H7 (cell line): ENCODE data around the gene TBC1D16. TPM values are rescaled to one million over a fixed set of nuclear protein-coding genes. Genes with fewer than 3 reads are reported as not detected.

ENCODE experiments used
- DNase-seq: peaks from one replicate; pipeline ENCODE4 v3.0.0; 2012
- H3K27me3 ChIP-seq: 2 replicates; pipeline ENCODE4 v1.6.0; 2011; ENCODE audit warnings: mild to moderate bottlenecking, low read length; ENCODE audit not compliant: control insufficient read depth, insufficient read depth
- H3K36me3 ChIP-seq: replicated peaks from 2 replicates; pipeline ENCODE4 v1.5.1; 2011; ENCODE audit warnings: low read length; ENCODE audit not compliant: control insufficient read depth, insufficient read depth
- H3K4me3 ChIP-seq: 2 replicates; pipeline ENCODE4 v1.5.1; 2011; ENCODE audit warnings: low read depth, mild to moderate bottlenecking, control low read depth, low read length, moderate library complexity; ENCODE audit not compliant: insufficient read depth
- total RNA-seq: library from RNA; depleted of rRNA; stranded (reverse); fragments of >200 nt; shearing (Covaris generic); gene quantifications from 2 replicates; pipeline ENCODE4 v1.2.3, GENCODE V29; 2014

TBC1D16 gene
- total RNA-seq, 1 experiment from 2014 or later: 95.8 TPM

DNA sequence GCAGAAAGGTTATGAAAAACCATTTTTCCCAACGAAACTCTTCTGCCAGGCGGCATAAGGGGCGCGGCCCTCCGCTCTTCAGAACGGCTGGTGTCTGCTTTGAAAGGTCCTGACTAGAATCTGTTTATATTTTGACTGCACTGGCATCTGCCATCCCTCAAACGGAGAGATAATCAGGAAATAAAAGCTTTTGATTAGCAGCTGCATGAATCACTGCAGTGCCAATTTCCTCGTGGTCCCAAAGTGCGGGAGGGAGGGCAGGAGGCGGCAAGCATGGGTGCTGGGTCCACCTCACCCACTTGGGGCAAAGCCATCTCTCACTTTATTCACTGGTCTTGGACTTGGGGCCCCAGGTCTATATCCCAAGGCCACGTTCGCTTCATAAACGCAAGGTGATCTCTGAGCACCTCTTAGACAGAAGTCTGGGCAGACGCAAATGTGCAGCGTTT is 49.7 kb downstream of the TBC1D16 start:
- no peak for DNase-seq
- no peak overlapping the region for H3K4me3 ChIP-seq
- no peaks in the 10 kb centered on the region for H3K27me3 ChIP-seq
- no peaks in the 10 kb centered on the region; the same call in 1 of the 2 replicates for H3K36me3 ChIP-seq

DNA sequence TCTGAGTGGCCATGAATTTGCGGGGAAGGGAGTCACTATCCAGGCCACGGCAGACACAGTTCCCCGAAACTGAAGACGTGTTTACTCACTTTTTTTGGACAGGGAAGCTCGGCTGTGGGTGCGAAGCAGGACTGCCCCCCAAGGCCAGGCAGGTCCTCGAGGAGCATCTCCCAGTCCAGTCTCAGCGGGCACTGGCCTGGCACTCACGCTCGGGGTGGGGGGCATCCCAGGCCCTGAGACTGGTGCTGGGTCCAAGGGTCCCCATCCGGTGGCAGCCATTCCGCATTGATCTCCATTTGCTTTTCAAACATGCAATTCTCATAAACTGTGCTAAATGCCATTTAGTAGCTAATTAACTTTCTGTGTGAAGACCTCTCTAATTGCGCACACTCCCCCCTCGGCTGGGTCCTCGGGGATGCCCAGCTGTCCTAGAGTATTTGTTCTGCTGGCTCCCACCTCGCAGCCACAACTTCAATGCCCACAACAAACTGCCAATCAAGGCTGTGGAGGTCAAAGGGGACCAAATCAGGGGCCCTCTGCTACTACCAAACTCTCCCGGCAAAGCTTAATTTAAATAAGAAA is 50.2 kb downstream of the TBC1D16 start:
- Histone ChIP-seq H3K27me3 (no peaks in the 10 kb centered on the region), H3K36me3 (no peaks in the 10 kb centered on the region; the same call in 1 of the 2 replicates), H3K4me3 (no peak overlapping the region)
- peak; percentile 26 for DNase-seq

DNA sequence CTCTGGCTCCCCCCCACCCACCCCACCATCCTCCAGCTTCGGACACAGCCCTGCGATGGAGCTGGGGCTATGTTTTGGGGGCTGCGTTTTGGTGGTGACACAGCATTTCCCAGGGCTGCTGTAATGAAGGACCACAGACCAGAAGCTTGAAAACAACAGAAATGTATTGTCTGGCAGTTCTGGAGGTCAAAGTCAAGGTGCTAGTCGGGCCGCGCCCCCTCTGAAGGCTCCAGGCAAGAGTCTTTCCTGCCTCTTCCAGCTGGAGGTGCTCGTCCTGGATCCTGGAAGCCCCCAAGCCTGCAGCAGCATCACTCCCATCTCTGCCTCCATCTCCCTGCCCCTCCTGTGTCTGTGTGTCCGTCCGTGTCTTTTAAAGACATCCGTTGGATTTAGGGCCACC is 50.8 kb downstream of the TBC1D16 start:
- Histone ChIP-seq H3K36me3 (no peaks in the 10 kb centered on the region; the same call in 1 of the 2 replicates), H3K4me3 (no peak overlapping the region), H3K27me3 (no peaks in the 10 kb centered on the region)
- peak; percentile 46 for DNase-seq

DNA sequence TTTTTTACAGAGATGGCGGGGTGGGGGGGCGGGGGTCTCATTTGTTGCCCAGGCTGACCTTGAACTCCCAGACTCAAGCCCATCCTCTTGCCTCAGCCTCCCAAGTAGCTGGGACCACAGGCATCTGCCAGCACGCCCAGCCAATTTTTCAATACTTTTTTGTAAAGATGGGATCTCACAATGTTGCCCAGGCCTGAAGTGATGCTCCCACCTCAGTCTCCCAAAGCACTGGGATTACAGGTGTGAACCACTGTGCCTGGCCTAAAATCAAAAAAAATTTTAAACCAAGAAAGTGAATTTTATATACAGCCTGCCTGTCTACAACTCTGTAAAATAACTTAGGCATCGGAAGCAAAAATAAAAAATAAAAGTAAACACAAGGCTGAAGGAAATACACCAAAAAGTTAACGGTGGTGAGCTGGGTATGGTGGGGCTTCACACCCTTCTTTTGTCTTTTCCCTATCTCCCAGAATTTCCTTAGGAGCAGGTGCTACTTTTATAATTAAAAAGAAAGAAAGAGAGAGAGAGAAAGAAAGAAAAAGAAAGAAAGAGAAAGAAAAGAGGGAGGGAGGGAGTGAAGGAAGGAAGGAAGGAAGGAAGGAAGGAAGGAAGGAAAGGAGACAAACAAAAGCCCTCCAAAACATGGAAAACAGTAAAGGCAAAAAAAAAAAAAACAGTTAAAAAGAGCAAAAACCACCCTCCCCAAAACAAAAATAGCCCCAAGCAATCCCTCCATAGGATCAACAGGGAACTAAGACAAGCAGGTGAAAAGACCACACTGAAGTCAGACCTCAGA is 51.4 kb downstream of the TBC1D16 start:
- no peak for DNase-seq
- no peak overlapping the region for H3K4me3 ChIP-seq

DNA sequence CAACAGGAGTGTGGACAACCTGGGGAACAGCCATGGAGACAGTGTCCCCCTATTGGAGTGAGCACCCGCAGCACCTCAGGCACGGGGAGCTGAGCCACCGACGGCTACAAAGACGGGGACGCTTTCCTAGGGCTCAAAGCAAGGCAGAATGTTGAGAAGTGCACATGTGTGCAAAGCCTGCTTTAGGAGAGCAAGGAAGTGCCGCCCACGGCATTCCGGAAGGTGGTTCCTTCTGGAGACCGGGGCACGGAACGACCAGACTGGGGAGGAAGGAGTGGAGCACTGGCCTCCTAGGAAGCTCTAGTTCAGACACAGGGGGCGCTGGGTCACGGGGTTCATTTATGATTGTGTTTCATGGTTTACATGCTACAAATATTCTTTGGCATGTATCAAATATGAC is 52.2 kb downstream of the TBC1D16 start:
- no peaks in the 10 kb centered on the region for H3K27me3 ChIP-seq
- H3K36me3 ChIP-seq: no peaks in the 10 kb centered on the region; the same call in 1 of the 2 replicates
- peak; percentile 29 for DNase-seq
- H3K4me3 ChIP-seq: no peak overlapping the region

More for the DNA sequence above, 51.4 kb downstream of the TBC1D16 start:
- Histone ChIP-seq H3K36me3 (no peaks in the 10 kb centered on the region; the same call in 1 of the 2 replicates), H3K27me3 (no peaks in the 10 kb centered on the region)

DNA sequence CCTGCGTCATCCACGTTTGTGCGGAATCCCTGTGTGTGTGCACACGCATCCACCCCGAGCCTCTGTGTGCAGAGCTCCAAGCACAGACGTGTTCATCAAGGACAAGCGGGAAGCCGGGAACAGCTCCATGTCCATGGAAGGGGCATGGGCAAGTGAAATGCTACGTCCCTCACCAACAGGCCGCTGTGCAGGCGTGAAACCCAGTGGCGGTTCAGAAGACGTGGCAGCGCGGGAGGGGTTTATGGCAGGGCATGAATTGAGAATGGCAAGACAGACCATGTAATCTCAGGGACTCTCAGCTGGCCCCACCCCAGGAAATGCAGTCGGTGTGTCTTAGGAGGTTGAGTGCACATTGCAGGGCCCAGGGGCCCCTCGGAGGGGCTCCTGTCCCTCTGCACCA is 52.7 kb downstream of the TBC1D16 start:
- Histone ChIP-seq H3K4me3 (no peak overlapping the region), H3K36me3 (no peaks in the 10 kb centered on the region; the same call in 1 of the 2 replicates), H3K27me3 (no peaks in the 10 kb centered on the region)
- DNase-seq: no peak

DNA sequence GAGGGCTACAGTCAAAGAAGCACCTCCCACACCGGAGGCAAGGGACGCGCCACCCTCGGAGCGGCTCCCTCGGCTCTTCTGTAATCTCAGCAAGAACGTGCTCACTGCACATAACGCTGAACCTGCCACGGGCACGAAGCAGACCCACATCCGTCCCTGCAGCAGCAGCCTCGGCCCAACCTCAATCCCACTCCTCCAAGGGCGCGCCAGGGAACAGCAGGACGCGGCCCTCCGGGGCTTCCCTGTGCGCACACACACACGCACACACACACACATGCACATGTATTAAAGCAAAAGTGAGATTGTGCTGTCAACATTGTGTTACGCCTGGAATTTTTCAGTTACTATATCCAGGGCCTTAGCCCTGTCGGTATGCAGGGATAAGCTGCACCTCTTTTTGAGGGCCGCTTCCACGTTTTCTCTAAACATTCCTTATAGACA is 54.0 kb downstream of the TBC1D16 start:
- DNase-seq: peak; percentile 34
- H3K36me3 ChIP-seq: no peaks in the 10 kb centered on the region
- H3K27me3 ChIP-seq: no peaks in the 10 kb centered on the region
- no peak overlapping the region for H3K4me3 ChIP-seq

DNA sequence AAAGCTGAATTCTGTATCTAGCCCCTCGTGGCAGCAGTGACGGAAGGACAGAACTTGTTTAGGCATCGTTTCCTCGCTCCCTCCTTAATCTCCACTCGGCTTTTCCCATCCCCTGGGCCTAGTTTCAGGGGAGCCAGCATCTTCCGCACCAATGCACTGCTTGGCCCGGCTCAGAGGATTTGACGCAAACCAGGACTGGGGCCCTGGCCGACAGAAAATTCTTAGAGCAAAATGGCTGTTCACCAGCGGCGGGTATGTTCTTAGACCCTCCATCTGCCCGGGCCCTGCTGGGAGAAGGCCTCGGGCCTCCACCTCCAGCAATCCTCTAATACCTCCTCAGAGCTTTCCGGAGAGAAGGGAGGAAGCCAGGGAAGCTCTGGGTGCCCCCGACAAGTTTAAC is 54.6 kb downstream of the TBC1D16 start:
- Histone ChIP-seq H3K36me3 (no peaks in the 10 kb centered on the region), H3K4me3 (no peak overlapping the region), H3K27me3 (no peaks in the 10 kb centered on the region)
- peak; percentile 21 for DNase-seq

DNA sequence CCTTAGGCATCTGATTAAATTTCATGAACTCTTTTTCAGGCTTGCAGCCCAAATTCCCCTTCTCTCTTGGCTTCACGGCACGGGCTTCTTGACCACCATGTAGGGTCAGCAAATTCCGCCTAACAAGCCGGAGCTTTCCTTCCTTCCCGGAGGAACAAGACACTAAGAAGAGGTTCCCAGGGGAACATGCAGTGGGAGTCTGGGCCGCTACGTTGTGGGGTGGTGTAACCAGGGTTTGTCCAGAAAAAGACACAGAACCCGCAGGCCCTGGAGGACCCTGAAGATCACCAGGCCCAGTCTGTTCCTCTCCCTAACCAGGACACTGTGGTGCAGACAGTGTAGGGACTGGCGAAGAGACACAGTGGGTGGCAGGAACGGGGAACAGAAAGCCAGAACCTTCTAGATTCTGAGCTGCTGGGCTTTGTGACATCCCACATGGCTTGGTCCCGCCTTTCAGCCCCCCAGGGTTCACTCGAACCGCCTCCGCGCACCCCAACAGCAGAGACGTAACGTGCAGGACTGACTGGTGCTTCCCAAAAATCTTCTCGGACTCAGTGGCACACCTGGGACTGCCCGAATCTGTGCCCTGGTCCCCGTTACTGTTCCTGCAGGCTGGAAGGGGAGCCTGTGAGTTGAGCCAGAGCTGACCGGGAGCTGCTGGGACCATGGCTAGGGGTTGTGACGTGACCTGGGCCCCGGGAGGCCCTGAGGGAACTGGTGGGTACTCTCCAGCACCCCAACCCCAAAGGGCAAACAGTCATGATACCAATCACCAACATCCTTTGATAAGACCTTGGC is 55.2 kb downstream of the TBC1D16 start:
- H3K36me3 ChIP-seq: no peaks in the 10 kb centered on the region
- H3K27me3 ChIP-seq: no peaks in the 10 kb centered on the region
- H3K4me3 ChIP-seq: no peak overlapping the region
- DNase-seq: no peak

DNA sequence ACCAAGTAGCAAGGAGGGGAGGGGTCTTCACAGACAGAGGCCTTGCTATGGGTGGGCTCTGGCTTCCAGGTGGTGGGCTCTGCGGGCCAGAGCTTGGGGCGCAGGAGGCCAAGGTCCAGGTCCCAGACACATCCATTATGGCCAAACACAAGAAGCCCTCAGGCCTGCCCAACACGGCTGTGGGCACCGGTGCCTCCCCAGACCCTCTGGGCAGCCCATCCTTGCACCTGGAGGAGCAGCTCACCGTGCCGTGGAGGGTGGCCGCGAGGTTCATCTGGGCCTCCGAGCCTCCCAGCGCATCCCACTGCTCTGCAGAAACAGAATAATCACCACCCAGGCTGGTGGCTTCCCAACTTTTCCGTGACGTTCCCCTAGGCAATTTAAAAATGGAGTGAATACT is 55.9 kb downstream of the TBC1D16 start:
- H3K4me3 ChIP-seq: no peak overlapping the region
- no peaks in the 10 kb centered on the region for H3K27me3 ChIP-seq
- H3K36me3 ChIP-seq: no peaks in the 10 kb centered on the region
- no peak for DNase-seq

DNA sequence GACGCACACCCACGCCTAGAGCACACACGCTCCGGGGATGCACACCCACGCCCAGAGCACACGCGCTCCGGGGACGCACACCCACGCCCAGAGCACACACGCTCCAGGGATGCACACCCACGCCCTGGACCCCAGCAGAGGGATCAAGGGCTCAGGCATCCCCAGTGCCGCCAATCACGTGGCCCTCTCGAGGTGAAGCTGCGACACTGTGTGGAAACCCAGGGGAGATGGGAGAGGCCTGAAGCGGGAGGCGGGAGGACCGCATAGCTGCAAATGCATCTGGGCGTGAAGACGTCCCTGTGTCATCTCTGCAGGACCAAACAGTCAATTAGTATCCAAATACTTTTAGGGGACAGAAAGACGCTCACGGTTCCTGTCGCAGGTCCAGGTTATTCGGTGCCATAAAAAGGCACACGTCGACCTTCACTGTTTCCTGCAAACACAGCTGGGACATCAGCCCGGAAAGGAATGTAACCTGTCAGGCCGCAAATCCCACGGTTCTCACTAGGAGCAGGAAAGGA is 56.4 kb downstream of the TBC1D16 start:
- no peak overlapping the region for H3K4me3 ChIP-seq
- H3K27me3 ChIP-seq: no peaks in the 10 kb centered on the region
- peak; percentile 30 for DNase-seq
- no peaks in the 10 kb centered on the region for H3K36me3 ChIP-seq

DNA sequence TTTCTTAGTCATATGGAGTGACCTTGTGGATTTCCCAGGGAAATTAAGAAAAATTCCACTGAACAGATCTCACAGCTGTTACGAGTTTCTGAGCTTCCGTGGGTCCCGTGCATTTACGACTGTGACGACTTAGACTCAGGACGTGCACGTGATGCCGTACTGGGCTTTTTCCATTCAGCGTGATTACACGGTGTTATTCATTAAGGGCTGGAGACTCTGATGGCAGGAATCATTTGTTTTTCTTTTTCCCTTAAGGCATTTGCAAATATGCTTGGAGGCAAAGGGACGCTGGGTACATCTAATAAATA is 57.2 kb downstream of the TBC1D16 start:
- DNase-seq: no peak
- H3K36me3 ChIP-seq: no peaks in the 10 kb centered on the region
- no peak overlapping the region for H3K4me3 ChIP-seq
- H3K27me3 ChIP-seq: no peaks in the 10 kb centered on the region

DNA sequence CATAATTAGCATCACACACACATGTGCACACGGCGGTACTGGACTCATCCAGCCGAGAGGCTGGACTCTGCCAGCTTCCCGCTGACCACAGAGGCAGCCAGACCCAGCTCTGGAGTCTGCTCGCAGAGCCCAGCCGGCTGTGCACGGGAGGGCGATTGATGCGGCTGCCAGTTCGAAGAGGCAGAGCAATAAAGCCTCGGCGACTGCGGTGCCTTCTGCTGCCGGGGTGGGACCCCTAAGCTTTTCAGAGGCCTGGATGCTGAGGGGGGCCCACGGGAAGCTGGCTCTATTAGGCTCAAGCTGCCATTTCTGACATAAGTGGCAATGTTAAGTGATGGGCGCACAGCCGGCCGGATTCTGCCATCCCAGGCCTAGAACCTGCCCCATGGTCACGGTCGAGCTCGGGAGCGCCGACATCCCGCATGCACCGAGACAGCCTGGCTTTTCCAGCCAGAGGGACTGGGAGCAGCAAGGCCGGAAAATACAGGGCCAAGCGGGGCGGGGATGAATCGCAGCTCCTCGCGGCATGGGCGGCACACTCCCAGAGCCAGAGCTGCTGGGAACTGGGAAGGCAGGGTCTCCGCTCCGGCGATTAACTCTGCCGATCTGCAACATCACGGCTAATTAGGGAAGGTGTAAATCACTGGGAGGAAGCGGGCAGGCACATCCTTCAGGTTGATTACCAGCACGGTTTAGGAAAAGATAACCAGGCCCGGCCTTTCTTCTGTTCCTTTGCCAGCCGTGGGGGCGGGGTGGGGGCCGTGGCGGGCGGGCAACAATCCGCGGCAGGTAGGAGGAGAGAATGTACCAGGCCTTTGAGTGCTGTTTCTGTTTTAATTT is 57.7 kb downstream of the TBC1D16 start:
- no peaks in the 10 kb centered on the region for H3K27me3 ChIP-seq
- no peaks in the 10 kb centered on the region for H3K36me3 ChIP-seq
- no peak for DNase-seq
- H3K4me3 ChIP-seq: no peak overlapping the region

DNA sequence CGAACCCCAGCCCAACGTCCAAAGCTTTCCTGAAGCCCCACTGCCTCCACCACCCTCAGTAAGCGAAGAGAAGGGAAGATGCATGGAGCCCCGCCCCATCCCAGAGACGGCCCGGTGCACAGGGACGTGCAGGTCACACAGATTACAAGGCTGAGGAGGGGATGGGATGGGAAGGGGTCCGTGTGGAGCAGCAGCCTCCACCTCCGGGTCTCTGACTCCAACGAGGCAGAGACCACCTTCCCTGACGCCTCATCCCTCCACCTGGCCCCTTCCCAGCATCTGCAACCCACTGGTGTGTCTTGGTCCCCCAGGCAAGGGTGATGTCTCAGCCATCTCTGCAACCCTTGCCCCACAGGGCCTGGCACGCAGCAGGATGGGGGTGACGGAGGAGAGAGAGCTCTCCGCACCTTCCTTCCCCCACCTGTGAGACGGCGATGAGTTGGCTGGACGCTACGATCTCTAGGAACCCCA is 58.5 kb downstream of the TBC1D16 start:
- no peaks in the 10 kb centered on the region for H3K36me3 ChIP-seq
- H3K27me3 ChIP-seq: no peaks in the 10 kb centered on the region
- no peak for DNase-seq
- no peak overlapping the region for H3K4me3 ChIP-seq
